Right lung (tissue), 5 donors: ENCODE results near the gene SLC20A1. TPM values are rescaled to one million over a fixed set of nuclear protein-coding genes. Genes with fewer than 3 reads are reported as not detected.

ENCODE experiments used
- DNase-seq, 2 donors: peaks; one replicate each; pipeline ENCODE4 v3.0.0-alpha.2; 2013
- polyA plus RNA-seq, 5 donors: library from polyadenylated mRNA; unstranded; fragments of 120-200 nt; gene quantifications; one replicate each; pipeline versions ENCODE4 v1.2.1 to v1.2.3, GENCODE V29; 2013; ENCODE audit warnings: inconsistent platforms in 1 of 5, low replicate concordance in 1 of 5; ENCODE audit not compliant: insufficient read length in 5 of 5, insufficient read depth in 1 of 5

SLC20A1 gene
- polyA plus RNA-seq, 5 donors: 29.8 to 40.3 (median 35.7) TPM

GRCh38 chr2:112623913-112624777, 21.6 kb upstream of the SLC20A1 start:
- DNase-seq: no peak

- no peak for DNase-seq
Observed at GRCh38 chr2:112625474-112626114, 20.1 kb upstream of the SLC20A1 start.

- no peak for DNase-seq
Observed at GRCh38 chr2:112626604-112627059, 19.1 kb upstream of the SLC20A1 start.

- DNase-seq: no peak
Observed at GRCh38 chr2:112627060-112628040, 18.4 kb upstream of the SLC20A1 start.

GRCh38 chr2:112629224-112629623, 16.5 kb upstream of the SLC20A1 start:
- no peak for DNase-seq

GRCh38 chr2:112629823-112630222, 15.9 kb upstream of the SLC20A1 start:
- DNase-seq: no peak

GRCh38 chr2:112630268-112630667, 15.5 kb upstream of the SLC20A1 start:
- no peak for DNase-seq

GRCh38 chr2:112633708-112634107, 12.0 kb upstream of the SLC20A1 start:
- no peak for DNase-seq

- no peak for DNase-seq
Observed at GRCh38 chr2:112634153-112634873, 11.4 kb upstream of the SLC20A1 start.

GRCh38 chr2:112634874-112635157, 10.9 kb upstream of the SLC20A1 start:
- DNase-seq: no peak

- no peak for DNase-seq
Observed at GRCh38 chr2:112636605-112637288, 9.0 kb upstream of the SLC20A1 start.

- no peak for DNase-seq
Observed at GRCh38 chr2:112637289-112637660, 8.5 kb upstream of the SLC20A1 start.

- no peak for DNase-seq
Observed at GRCh38 chr2:112639936-112640335, 5.8 kb upstream of the SLC20A1 start.

GRCh38 chr2:112640467-112640799, 5.3 kb upstream of the SLC20A1 start:
- DNase-seq: no peak

GRCh38 chr2:112640800-112641675, 4.7 kb upstream of the SLC20A1 start:
- no peak for DNase-seq

- no peak for DNase-seq
Observed at GRCh38 chr2:112641701-112642100, 4.0 kb upstream of the SLC20A1 start.

GRCh38 chr2:112642561-112642960, 3.2 kb upstream of the SLC20A1 start:
- DNase-seq: no peak

- no peak for DNase-seq
Observed at GRCh38 chr2:112642966-112643365, 2.8 kb upstream of the SLC20A1 start.

GRCh38 chr2:112643488-112643887, 2.3 kb upstream of the SLC20A1 start:
- no peak for DNase-seq
